Stimulated activated CD4-positive, alpha-beta T cell treated with anti-CD3 and anti-CD28 coated beads, Interleukin-12 subunit alpha, Interleukin-12 subunit beta, amount 100 ng/mL, for 4 hours (primary cell): ENCODE results near the gene NXPH4.

Experiments used
- DNase-seq: peaks from one replicate; pipeline ENCODE4 v3.0.0-alpha.2; 2020

The NXPH4 gene

DNA sequence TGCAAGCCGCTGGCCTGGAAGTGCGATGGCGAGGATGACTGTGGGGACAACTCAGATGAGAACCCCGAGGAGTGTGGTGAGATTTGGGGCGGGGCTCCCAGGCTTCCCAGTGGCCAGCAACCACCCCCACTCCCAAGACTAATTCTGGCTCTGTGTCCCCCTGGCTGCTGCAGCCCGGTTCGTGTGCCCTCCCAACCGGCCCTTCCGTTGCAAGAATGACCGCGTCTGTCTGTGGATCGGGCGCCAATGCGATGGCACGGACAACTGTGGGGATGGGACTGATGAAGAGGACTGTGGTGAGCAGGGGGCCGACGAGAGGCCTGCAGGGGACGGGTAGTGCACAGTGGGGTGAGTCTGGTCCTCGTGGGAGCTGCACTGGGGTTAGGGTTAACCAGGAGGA, 12.1 kb upstream of the NXPH4 start:
- no peak for DNase-seq

DNA sequence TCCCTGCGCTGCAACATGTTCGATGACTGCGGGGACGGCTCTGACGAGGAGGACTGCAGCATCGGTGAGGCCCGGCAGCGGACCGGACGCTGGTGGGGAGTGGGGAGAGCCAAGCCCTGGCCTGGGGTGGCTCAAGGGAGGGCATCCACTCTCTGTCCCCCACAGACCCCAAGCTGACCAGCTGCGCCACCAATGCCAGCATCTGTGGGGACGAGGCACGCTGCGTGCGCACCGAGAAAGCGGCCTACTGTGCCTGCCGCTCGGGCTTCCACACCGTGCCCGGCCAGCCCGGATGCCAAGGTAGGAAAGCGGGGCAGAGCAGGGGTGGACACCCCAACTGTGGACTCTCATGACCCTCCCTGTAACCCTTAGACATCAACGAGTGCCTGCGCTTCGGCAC, 11.4 kb upstream of the NXPH4 start:
- no peak for DNase-seq

DNA sequence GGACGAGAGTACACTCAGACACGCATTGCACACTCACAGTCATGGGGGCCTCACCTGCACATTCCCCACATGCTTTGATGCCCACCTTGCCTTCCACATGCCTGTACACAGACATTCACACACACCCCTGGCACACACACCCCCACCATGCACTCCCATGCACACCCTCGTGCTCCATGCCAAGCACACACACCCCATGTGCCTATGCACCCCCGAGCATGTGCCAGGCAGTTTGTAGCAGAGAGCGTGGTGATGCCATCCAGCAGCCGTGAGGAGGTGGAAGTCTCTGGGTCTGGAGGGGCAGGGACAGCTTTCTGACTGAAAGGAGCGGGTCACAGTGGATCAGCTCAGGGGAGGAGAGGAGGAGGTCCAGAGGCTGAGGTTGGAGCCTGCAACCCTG, 10.7 kb upstream of the NXPH4 start:
- DNase-seq: no peak

DNA sequence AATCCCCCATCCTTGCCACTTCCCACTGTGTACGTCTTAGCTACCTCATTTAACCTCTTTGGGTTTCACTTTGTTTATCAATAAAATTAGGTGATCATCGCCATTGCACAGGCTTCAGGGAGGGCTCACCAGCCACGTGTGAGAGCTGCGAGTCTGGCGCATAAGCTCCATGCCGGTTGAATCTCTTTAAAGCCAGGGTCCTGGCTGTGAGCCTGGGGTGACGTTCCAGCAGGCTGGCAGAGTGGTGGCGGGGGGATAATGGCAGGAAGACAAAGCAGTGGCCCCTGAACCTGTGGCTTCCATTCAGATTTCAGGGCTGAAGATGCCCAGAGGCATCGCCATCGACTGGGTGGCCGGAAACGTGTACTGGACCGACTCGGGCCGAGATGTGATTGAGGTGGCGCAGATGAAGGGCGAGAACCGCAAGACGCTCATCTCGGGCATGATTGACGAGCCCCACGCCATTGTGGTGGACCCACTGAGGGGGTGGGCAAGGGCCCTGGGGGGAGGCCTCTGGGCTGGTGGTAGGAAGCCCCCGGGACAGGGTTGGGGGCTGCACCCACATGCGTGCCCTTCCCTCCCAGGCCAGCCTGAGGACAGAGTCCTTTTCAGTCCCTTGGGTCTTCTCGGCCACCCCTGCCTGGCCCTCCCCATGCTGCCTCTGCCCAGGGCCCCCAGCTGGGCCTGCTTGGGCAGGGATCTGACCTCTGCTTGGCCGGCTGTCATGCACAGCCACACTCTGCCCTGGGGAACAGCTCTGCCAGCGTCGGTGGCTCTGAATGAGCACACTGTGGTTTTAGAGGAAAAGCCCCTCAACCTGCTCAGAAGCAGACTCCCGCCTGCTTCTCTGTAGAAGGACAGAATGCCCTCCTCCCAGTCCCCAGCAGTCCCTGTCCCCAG, 8.6 kb upstream of the NXPH4 start:
- no peak for DNase-seq

DNA sequence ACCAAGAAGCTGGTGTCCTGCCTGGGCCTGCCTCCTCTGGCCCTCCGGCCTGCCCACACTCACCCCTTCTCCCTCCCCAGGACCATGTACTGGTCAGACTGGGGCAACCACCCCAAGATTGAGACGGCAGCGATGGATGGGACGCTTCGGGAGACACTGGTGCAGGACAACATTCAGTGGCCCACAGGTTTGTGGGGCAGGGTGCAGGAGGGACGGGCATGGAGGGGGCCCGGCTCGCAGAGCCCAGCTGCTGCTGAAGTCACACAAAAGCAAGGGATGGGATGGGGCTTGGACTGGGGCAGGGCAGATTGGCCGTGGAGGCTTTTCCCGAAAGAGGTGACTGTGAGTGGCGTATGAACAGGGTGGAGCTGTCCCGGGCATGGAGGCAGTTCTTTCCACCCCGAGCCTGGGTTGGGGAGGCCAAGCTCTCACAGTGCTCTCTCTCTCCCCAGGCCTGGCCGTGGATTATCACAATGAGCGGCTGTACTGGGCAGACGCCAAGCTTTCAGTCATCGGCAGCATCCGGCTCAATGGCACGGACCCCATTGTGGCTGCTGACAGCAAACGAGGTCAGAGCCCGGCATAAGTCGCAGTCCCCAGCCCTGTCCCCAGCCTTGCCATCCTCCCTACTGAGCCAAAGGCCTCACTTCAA, 7.8 kb upstream of the NXPH4 start:
- no peak for DNase-seq

DNA sequence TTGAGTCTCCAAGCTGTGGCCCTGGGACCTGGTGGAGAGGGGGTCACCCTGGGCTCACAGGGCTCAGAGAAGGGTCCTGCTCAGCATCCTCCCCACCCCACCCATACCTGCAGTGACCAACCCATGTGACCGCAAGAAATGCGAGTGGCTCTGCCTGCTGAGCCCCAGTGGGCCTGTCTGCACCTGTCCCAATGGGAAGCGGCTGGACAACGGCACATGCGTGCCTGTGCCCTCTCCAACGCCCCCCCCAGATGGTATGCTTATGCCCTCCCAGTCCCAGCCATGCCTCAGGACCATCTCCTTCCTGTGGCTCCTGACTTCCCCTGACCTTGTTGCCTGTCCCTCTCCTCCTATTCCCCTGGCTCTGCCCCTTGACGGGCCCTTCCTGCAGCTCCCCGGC, 6.7 kb upstream of the NXPH4 start:
- no peak for DNase-seq

DNA sequence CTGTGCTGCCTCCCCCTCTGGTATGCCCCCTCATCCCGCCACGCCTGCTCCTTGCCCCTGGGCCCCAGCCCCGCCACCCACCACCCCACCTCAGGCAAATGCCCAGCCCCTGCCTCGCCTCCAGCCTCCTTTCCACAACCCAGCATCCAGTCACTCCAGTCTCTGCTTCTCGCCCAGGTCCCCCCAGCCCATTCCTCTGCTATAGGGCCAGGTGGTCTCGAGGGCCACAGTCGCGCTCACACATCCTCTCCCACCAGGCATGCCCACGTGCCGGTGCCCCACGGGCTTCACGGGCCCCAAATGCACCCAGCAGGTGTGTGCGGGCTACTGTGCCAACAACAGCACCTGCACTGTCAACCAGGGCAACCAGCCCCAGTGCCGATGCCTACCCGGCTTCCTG, 6.1 kb upstream of the NXPH4 start:
- no peak for DNase-seq

DNA sequence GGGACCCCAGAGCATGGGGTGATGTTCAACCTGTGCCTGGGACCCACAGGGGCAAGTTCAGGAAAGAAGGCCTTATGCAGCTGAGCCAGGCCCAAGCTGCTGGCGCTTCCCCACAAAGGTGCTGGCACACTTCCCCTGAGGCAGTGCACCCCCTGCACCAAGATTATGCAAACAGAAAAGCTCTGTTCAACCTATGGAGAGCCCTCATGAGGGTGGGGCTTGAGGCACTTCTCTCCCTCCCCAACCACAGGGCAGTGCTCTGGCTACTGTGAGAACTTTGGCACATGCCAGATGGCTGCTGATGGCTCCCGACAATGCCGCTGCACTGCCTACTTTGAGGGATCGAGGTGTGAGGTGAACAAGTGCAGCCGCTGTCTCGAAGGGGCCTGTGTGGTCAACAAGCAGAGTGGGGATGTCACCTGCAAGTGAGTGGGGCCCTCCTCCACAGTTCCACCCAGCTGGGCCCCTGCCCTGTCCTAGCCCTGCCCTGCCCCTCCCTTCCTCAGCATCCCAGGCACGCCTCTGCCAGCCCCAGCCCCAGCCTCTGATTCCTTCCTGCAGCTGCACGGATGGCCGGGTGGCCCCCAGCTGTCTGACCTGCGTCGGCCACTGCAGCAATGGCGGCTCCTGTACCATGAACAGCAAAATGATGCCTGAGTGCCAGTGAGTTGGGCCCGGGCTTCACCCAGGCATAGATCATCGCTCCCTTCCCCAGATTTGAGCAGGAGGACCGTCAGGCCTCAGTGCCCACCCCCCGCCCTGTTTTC, 5.5 kb upstream of the NXPH4 start:
- no peak for DNase-seq

DNA sequence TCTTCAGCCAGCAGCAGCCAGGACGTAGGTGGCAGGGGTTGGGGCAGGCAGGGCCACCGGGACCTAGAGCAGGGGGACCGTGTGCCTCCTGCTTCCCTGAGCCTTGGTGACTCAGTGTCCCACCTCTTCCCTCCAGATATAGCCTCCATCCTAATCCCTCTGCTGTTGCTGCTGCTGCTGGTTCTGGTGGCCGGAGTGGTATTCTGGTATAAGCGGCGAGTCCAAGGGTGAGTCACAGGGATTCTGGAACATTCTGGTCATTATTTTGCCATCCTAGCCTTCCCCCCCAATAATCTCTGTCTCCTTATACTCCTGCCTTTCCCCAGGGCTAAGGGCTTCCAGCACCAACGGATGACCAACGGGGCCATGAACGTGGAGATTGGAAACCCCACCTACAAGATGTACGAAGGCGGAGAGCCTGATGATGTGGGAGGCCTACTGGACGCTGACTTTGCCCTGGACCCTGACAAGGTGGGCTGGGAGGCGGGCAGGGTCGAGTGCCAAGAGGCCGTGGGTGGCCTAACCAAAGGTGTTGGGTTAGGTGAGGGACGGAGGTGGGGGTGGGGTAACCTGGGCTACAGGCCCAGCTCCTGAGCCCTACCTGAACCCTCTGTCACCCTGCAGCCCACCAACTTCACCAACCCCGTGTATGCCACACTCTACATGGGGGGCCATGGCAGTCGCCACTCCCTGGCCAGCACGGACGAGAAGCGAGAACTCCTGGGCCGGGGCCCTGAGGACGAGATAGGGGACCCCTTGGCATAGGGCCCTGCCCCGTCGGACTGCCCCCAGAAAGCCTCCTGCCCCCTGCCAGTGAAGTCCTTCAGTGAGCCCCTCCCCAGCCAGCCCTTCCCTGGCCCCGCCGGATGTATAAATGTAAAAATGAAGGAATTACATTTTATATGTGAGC, 4.5 kb upstream of the NXPH4 start:
- no peak for DNase-seq

DNA sequence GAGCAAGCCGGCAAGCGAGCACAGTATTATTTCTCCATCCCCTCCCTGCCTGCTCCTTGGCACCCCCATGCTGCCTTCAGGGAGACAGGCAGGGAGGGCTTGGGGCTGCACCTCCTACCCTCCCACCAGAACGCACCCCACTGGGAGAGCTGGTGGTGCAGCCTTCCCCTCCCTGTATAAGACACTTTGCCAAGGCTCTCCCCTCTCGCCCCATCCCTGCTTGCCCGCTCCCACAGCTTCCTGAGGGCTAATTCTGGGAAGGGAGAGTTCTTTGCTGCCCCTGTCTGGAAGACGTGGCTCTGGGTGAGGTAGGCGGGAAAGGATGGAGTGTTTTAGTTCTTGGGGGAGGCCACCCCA, 3.9 kb upstream of the NXPH4 start:
- no peak for DNase-seq

DNA sequence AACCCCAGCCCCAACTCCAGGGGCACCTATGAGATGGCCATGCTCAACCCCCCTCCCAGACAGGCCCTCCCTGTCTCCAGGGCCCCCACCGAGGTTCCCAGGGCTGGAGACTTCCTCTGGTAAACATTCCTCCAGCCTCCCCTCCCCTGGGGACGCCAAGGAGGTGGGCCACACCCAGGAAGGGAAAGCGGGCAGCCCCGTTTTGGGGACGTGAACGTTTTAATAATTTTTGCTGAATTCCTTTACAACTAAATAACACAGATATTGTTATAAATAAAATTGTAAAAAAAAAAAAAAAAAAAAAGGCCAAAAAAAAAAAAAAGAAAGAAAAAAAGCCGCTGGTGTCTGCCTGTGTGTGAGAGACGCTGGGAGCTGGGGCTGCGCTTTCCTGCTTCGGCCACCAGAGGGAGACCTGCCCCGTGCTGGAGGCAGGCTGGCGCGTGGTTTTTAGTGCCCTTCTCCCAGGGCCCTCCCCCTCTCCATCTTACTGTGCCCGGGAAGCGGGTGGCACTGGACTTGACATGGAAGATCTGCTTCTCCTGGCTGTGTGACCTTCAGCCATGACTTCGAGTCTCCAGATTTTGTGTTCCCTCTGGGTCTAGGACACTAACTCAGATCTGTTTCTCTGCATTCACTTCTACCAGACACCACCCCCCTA, 3.4 kb upstream of the NXPH4 start:
- peak; percentile 80 for DNase-seq

DNA sequence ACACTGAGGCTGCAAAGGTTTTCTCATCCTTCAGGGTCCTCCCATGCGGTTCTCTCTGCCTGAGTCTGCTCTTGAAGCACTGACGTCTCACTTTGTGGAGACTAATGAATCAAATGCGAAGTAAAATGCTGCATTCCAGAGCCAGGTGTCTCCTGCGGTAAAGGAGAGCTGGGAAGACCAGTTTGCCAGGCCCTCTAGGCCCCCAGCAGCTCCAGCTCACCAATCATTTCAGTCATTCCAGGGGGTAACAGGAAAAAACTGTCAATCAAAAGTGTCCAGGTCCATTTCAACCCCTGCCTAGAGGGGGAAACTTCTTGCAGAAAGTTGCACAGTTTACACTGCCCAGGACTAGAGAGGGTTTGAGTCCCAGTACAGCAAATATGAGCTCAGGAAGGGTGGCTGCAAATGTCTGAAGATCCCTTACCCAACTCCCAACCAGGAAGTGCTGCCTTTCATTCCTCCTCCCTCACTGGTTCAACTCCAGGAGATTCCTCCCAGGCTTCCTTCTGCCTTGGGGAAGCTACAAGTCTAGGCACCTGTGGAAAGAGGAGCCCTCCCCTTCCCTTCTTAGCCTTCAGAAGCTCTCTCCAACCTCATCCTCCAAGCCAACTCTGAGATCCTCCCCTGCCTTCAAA, 2.7 kb upstream of the NXPH4 start:
- no peak for DNase-seq

DNA sequence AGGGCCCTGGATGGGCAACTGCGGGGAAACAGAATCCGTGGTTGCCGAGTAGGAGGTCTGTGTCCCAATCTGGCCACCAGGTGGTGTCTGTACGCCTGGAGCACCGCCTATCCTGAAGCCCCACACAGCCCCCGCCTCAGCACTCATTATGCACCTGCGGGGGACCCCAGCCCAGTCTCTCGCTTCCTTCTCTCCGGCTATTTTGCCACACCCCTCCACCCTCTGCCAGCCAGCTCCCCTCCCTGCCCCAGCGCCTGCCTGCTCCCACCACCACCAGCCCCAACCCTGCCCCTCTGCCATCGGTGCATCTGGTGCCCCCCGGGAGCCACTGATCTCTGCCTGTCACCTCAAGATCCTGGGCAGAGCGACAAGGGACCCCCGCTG, 2.2 kb upstream of the NXPH4 start:
- peak; percentile 66 for DNase-seq

DNA sequence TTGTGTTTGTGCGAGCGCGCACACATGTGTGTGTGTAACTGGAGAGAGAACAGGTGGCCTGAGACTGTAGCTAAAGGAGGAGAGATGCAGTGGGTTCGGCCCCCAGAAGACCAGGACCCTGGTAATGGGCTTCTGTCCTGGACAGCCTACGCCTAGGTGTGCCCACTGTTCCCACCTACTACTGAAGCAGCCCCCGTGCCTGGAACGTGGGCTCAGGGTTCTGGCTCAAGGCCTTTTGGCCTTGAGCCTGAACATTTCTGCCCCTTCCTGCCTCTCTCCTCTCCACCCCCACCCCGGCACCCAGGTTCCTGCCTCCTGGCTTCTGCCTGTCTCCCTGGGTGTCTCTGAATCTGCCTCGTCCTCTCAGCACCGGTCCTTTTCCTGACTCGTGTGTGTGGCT, 1.5 kb upstream of the NXPH4 start:
- DNase-seq: no peak

DNA sequence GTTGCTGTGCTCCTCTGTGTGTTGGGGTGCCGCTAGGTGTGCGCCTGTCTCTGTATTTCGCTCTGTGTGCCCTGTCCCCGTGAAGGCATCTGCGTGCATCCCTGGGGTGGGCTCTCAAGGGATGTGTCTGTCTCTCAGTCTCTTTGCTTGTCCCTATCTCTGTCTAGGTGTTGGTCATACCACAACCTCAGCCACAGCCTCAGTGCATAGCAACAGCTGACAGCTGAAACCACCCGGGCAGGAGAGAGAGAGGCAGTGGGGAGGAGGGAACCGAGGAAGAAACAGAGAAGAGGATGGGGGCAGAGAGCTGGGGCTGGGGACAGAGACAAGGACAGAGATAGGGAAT, 953 bp upstream of the NXPH4 start:
- no peak for DNase-seq

DNA sequence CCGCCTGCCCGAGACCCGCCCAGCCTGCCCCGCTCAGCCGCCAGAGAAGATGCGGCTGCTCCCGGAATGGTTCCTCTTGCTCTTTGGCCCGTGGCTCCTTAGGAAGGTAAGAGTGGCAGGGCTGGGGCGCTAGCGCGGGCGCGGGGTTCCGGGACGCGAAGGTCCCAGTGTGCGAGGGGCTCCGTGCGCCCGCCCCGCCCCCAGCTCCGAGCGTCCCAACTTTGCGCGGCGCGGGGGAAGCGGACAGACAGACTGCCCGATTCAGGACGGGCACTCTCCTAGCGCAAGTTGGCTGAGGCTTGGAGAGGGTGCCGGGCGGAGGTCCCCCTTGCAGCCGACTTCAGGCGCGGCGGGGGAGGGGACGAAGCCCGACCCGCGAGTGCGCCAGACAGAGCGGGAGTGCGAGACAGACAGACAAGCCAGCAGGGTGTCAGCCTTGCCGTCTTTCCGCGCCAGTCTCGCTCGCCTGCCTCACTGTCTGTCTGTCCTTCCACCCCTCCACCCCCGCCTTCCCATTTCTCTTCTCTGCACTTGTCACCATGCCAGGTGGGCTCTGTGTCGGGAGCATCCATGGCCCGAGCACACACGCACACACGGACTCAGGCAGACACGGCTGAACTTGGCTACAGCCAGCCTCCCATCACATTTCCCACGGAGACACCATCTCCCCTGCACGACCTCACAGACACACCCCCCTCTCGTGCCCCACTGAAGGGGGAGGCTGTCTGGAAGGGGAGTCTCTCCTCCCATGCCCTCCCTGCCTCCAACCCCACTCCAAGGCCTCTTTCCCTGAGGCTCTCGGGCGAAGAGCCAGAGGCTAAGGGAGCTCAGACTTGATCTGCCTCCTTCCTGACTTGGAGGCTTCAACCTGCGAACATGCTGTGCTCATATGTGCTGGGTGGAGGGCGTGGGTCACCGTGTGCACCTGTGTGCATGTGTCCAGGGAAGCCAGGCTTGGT, 606 bp downstream of the NXPH4 start:
- DNase-seq: no peak

DNA sequence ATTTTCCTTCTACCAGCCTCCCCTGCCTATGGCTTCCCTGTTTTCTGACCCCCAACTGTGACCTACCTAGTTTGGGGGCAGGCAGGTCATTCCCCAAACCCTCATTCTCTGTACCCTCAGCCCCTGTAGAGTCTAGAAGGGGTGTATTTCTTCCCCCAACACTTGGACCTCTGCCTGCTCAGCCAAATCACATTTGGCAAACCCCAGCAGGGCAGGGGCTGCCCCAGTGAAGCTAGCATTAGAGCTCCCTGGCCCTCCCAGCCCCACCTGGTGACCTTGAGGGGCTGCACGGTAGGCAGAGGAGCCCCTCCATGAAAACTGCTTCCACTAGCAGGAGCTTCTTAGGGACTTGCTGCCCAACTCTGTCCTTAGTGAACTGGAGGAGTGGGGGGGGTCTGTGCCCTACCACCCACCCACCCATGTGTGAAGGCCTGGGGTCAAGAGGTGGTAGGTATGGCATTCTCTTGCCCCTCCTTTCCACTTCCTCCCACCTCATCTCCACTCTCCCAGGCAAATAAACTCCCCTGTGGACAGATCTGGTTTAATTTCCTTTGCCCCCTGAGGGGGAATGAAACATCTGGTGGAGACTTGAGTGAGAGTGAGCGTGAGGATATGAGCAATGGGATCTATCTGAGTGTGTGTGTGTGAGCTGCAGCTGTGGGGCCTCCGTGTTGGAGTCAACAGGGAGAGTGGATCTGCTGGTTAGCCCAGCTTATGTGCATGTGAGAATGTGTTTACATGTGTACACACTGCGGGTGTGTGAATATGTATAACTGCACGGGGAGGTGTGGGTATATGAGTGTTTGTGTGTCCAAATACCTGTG, 1.6 kb downstream of the NXPH4 start:
- no peak for DNase-seq

DNA sequence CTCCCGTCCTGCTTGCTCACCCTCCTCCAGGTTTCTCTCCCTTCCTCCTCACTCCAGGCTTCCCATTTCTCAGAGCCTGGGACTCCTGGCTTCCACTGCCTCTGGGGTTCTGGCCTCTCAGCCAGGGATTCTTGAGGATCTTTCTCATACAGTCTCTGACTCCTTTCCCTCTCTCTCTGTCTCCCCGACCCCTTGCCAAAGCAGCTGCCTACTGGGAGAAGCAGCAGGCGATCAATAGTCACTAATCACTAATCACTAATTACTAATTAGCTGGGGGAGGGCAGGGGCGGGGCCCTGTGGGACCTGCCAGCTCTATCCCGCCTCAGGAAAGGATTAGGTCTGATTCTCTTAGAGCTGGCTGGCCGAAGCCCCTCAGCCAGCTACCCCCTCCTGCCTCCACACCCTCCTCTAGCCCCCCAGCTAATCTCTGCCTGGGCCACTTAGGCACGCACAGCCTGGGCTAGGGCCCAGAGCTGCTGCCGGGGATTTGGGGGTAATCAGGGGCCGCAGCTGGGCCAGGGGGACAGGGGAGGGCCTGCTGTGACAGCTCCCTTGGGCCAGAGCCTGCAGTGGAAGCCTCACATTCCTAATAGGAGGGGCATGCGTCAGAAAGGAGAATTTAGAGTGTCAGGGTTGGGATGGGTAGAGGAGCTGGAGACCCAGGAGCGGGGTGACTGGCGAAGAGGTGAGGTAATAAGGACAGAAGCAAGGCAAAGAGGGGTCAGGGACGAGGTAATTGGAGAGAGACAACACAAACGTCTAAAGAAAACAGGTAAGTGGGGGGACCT, 2.8 kb downstream of the NXPH4 start:
- DNase-seq: no peak
